Cortex of kidney (tissue), 1 donor: ENCODE data around the gene ZIC4.

Experiments used
- DNase-seq: peaks from one replicate; lab custom pipeline; 2025; lab: John Stamatoyannopoulos, UW

ZIC4 gene

GRCh38 chr3:147404800-147405230 lies 1.5 kb downstream of the ZIC4 start:
- no peak for DNase-seq

DNA sequence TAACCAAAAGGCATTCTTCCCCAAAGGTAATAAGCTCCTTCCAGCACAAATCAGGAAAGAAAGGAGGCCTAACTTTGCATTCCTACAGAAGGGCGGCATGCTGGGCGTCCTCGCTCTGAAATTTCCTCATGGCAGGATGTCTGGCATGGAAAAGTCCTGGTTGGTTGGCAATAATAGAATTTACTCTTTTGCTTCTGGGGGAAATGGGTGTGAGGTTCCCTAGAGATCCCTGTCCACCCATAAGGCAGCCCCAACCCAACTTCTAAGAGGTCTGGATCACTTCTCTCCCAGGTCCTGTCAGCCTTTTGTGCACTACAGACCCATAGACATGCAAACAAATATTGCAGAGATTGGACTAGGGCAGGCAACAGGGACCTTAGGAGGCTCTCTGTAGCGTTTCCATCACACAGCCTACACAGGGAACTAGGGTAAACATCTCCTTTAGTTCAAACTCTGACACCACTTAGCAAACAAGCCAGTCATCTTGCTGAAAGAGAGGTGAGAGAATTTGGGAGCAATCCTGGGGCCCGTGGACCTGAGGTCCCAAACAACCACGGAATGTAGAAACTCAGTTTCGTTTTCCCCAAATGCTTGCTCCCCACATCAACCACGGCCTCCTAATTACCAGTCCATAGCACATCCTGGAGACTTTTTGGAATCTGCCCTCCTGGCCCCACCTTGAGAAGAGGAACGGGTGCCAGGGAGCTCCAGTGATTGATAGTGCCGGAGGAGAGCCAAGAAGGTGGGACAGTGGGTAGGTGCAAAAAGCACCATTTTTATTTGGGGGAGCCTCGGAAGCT lies 2.1 kb downstream of the ZIC4 start:
- DNase-seq: no peak

- DNase-seq: no peak
Measured at GRCh38 chr3:147403511-147403910, 2.8 kb downstream of the ZIC4 start.

GRCh38 chr3:147402159-147402558 lies 4.2 kb downstream of the ZIC4 start:
- no peak for DNase-seq

GRCh38 chr3:147401421-147401820 lies 4.9 kb downstream of the ZIC4 start:
- DNase-seq: no peak

GRCh38 chr3:147400999-147401398 lies 5.3 kb downstream of the ZIC4 start:
- no peak for DNase-seq

DNA sequence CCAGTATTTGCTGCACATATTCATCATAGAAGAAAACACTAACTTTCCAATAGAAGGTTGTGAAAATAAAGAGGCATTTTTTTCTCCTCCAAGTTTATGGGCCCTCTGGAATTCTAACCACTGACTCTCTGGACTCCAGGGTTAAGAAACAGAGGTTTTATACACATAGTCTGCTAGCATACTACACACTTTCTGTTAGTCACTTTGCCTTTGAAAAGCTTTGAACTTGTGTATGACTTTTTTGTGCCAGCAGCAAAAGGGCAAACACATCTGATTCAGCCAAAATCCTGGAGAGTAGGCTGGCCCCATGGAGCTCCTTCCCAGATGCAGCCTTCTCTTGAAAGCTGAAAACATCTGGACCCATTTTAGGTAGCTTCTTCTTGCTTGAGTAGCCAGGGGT lies 6.2 kb downstream of the ZIC4 start:
- DNase-seq: no peak

- no peak for DNase-seq
Measured at GRCh38 chr3:147398813-147399534, 7.4 kb downstream of the ZIC4 start.

DNA sequence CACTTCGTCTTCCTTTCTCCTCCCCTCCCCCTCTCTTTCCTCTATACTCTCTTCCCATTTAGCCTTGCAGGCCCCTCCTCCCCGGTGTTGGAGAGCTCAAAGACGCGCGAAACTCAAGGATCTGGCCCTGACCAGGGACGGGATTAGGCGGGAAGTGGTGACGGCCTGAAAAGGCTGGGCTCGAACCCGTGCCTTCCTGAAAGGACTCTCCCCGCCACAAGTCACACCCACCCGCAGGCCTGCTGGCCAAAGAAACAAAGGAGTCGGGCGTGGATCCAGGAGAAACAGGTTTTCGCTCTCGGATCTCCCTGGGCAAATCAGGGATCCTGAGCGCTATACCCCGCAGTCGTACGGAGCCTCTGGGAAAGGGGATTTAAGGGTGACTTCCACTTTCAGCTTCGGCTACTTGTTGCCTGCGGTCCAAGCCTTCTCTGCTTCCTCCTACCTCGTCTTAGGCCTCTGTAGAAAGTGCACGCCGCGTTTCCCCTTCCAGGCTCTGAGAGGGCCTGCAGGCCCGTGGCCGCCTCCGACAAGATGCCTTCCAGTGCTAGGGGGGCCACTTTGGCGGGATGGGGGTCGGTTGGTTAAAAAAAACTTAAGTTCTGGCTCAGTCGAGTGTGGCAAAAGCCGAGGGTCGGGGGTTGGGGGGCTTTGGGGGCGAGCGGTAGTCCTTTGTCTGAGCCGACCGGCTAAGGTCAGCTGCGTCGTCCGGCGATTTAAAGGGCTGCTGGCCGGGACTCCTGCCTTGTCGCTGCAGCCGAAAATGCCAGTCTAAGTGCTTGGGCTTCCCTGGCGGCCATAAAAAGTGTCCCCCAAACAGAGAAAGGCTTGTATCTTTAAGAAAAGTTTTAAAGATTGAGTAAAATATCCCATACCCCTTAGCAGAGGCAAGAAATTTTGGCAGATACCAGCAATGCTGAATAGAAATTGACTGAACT lies 8.2 kb downstream of the ZIC4 start:
- DNase-seq: no peak

DNA sequence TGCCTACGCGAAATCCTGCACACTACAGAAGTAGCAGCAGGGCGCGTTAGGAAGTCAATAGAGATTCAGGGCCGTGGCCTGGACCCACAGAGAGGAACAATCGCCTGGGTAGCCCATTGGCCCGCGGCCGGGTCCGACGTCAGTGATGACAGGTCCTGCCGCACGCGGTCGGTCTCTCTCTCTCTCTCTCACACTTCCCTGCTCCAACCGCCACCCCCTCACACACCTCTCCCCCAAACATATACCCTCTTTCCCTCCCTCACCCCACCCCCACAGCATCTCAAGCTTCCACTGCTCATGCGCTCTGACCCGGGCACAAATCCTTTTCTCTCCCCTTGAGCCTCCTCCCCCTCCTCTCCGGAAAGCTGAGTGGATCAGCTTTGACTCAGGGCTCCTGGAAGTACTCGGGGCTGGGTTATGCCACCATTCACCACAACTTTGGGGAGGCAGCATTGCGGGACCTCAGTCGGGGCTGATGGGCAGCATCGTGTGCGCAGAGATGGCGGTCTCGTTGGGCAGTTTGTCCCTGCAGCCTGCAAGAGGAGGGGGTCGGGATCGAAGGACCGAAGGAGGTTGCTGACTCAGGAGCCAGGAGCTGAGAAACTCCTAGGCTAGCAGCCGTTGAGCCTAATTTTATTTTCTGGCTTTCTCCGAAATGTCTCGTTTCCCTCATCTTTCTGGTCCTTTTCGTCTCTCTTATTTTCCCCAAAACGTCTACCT lies 9.0 kb downstream of the ZIC4 start:
- DNase-seq: no peak

DNA sequence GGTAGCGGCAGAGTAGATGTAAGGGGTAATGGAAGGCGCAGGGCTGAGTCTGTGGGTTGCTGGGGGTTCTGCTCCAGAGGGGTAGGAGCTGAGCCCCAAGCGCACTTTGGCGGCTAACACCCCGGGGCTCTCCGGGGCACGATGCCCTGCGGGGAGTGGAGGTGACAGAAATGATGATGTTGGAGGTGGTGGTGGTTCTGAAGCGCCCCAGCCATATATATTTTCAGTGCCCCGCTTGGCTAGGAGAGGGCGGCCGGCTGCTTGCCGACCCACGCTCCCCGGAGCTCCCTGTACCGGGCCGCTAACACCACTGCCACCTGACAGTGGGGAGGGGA lies 9.7 kb downstream of the ZIC4 start:
- DNase-seq: no peak

DNA sequence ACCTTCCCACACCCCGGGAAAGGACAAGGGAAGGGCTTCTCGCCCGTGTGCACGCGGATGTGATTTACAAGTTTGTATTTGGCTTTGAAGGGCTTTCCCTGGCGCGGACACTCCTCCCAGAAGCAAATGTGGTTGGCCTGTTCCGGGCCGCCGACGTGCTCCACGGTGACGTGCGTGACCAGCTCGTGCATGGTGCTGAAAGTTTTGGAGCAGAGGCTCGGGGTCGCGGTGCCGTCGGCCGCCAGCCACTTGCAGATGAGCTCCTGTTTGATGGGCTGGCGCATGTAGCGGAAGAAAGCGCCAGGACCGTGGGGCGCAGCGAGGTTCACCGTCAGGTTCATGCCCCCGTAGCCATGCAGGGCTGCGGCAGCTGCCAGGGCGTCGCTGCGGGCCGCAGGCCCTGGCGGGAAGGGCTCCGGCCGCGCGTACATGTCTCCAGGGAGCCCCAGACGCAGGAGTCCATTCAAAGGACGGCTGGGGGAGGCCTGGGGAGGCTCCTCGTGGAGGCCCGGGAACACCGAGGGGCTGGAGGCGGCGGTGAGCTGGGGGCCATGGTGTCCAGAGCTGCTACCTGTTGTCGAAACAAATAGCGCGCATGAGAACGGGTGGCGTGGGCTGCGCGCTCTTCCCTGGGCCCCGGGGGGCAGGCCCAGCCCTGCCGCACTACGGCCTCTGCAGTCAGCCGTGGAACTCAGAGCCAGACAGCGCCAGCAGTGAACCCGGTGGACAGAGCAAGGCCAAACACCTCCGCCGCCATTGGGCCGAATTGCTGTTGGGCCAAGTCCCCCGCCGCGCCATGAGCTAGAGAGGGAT lies 10.2 kb downstream of the ZIC4 start:
- no peak for DNase-seq

DNA sequence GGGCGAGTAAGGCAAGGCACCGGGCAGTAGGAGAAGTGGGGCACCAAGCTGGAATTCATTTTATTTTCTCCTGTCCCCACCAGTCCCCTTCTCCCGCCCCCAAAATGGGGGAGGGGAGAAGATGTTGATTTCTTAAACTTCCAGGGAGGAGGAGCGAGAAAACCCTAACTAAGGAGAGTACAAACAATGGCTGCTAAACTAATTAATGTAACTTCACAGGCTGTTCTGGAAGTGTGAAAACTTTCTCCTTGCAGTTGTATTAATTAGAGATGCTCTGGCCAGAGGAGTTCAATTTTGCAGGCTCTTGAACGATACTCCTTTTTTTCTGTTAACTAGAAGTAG lies 11.5 kb downstream of the ZIC4 start:
- no peak for DNase-seq

DNA sequence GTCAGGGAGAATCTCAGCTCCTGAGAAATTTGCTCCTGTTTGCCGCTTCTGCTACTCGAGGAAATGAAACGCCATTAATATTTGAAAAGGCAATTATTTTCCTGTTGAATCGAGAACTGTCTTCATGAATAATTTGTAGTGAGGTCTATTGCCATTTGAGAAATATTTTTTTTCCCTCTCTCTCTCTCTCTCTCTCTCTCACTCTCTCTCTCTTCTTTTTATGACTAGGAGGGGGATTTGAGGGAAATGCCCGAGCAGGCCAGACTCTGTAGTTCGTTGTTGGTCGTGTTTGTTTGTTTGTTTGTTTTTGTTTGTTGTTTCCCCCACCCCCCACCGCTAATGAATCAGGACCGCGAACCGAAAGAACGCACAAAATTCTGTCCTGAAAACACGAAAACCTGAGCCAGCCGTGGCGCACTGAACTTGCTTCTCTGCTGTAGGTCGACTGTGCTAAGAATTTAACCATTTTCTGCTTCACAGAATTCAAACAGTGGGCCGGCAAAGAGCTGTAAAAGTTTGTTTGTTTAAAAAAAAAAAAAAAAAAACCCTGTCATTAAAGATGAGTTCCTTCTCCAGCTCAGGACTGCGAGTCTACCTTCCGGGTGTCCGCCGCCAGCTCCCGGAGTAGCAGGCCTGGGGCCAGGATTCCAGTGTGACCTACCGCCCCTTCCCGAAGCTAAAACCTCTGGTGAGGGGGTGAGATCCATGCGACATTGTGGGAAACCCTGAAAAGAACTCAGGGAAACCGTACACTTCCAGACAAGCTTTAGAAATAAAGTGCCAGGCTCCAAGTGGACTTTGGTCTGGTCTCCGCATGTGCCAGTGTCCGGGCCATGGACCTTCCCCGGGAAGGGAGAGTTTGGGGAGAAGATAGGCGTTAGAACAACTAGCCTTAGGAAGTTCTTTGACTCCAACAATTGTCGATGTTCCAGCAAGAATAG lies 12.1 kb downstream of the ZIC4 start:
- DNase-seq: no peak

- no peak for DNase-seq
Measured at GRCh38 chr3:147393261-147393942, 12.9 kb downstream of the ZIC4 start.

GRCh38 chr3:147392625-147392946 lies 13.8 kb downstream of the ZIC4 start:
- no peak for DNase-seq

DNA sequence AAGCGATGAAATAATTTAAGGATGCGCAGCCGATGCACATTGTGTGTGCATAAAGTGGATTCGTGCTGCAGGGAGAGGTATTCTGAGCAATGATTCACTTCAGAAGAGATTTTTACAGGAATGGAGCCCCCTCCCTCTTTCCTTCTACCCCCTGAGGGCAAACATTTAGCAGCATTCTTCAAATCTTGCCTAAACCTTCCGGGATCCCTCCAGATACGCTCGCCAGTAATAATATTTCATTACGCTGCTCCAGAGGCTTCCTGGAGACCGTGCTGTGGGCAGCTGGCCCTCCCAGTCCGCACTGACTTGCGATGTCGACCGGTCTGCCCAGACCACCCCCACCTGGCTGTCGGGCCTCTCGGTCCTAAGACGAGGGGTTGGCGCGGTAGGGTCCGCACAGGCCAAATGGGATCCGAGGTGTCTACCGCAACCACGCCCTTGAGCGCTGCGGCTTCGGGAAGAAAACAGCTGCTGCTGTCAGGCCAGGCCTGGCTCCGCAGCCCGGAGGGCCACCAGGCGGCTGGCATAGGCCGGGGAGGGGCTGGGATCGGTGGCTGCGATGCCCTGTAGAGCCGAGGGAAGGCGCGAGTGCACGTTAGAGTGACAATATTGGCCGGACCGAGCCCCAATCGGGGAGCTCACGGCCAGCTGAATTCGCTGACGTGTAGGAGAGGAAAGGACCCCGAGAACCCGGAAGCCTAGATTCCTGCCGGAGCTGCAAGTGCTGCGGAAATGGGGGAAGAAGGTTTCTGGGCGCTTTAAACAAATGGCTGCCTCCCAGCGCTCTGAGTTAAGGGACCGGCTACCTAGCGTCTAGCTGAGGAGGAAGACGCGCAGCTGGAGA lies 14.3 kb downstream of the ZIC4 start:
- no peak for DNase-seq
